GM18499 (cell line): Measurements from ENCODE around the gene RPS28.
"Not testable (repeated sequence)": the region's sequence is repeated elsewhere in the genome, so short reads cannot be mapped to it uniquely, and the experiment has no call there.

Experiments used
- ATAC-seq: cut with Tn5 transposase; IDR thresholded peaks from one replicate; pipeline ENCODE4 v1.9.1; 2021; ENCODE audit warnings: moderate number of reproducible peaks; ENCODE audit not compliant: insufficient read depth, unreplicated experiment

Gene RPS28

GRCh38 chr19:8340341-8341096 lies 19.2 kb downstream of the RPS28 start:
- ATAC-seq, result no peak

- not testable (repeated sequence) for ATAC-seq
Observed at GRCh38 chr19:8341504-8341903, 20.2 kb downstream of the RPS28 start.

GRCh38 chr19:8342316-8342683 lies 21.0 kb downstream of the RPS28 start:
- ATAC-seq, result no peak

- no peak for ATAC-seq
Observed at GRCh38 chr19:8342684-8343482, 21.6 kb downstream of the RPS28 start, which contains the start of gene KANK3. Gene KANK3, minus strand, starts transcription at chr19:8343262. Its CDS starts 5,434 bp downstream, at chr19:8337828.

- ATAC-seq, result no peak
Observed at GRCh38 chr19:8343483-8343844, 22.2 kb downstream of the RPS28 start.

GRCh38 chr19:8349629-8350372 lies 28.5 kb downstream of the RPS28 start:
- ATAC-seq, result not testable (repeated sequence)

- ATAC-seq, result no peak
Observed at GRCh38 chr19:8352134-8352827, 31.0 kb downstream of the RPS28 start.

- ATAC-seq, result not testable (repeated sequence)
Observed at GRCh38 chr19:8352845-8353244, 31.5 kb downstream of the RPS28 start.

- no peak for ATAC-seq
Observed at GRCh38 chr19:8355631-8356402, 34.5 kb downstream of the RPS28 start.

- no peak for ATAC-seq
Observed at GRCh38 chr19:8357007-8357521, 35.8 kb downstream of the RPS28 start.

- no peak for ATAC-seq
Observed at GRCh38 chr19:8358948-8359347, 37.7 kb downstream of the RPS28 start.

GRCh38 chr19:8360196-8360595 lies 38.9 kb downstream of the RPS28 start:
- ATAC-seq, result no peak

- ATAC-seq, result no peak
Observed at GRCh38 chr19:8361921-8362793, 40.9 kb downstream of the RPS28 start.

GRCh38 chr19:8363803-8364771 lies 42.8 kb downstream of the RPS28 start, which contains the start of gene ANGPTL4:
Gene ANGPTL4, plus strand, starts transcription at chr19:8364155. Its CDS starts 167 bp downstream, at chr19:8364322.
- no peak for ATAC-seq

- no peak for ATAC-seq
Observed at GRCh38 chr19:8366121-8366581, 44.9 kb downstream of the RPS28 start.

GRCh38 chr19:8366961-8367326 lies 45.6 kb downstream of the RPS28 start:
- ATAC-seq, result no peak

- ATAC-seq, result no peak
Observed at GRCh38 chr19:8367327-8368001, 46.2 kb downstream of the RPS28 start.
